ENCODE data around the gene SLC5A8. TPM values are rescaled to one million over a fixed set of nuclear protein-coding genes. Genes with fewer than 3 reads are reported as not detected.

Gene SLC5A8
- total RNA-seq, 1 experiment from 2014 or later: 0.07 TPM

DNA sequence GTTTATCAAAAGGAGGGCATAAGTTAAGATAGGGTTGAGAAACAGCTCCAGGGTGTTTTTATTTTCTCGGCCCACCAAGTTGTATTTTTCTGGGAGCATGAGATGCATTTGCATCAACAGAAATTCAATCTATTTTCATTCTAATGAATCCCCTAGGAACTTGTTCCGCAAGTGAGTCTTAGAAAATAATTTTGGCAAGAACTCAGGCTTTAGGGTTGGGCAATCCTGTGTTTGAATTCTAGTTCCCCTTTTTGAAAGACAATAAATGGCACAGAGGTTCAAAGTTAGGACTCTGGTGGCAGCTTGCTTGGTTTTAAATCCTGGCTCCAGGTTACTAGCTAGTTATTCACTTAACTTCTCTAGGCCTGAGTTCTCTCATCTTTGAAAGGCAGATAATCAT lies 23.7 kb downstream of the SLC5A8 start:
- H3K9me3 ChIP-seq (ENCODE audit: control insufficient read depth, low read depth, low read length): no peaks in the 10 kb centered on the region
- no peak overlapping the region for H3K14ac ChIP-seq (ENCODE audit: insufficient read depth, low read length)
- Mint-ChIP-seq H3K4me3 (no peak overlapping the region), H3K4me1 (peaks cover 9 to 21% of the 10 kb centered on the region in 2 experiments), H3K36me3 (ENCODE audit: insufficient read depth in 1 of 3, low read depth in 3 of 3) (no peaks in the 10 kb centered on the region), H3K27ac (peak overlapping the region in 1 of 3 experiments; percentile 69; a peak in 1 of 7 replicates), H3K9me3 (no peaks in the 10 kb centered on the region), H3K27me3 (ENCODE audit: low read depth) (no peaks in the 10 kb centered on the region)
- no CpG with 5 or more reads among the region's 2 CpGs for WGBS (ENCODE audit: extremely low coverage, insufficient read length, low lambda C conversion rate)
- no peak overlapping the region for H3K4me2 ChIP-seq (ENCODE audit: insufficient read depth, insufficient read length, low read length)
- no peak overlapping the region for H2BK20ac ChIP-seq (ENCODE audit: low read depth, low read length, poor library complexity, severe bottlenecking)
- no peak overlapping the region for H3K9ac ChIP-seq (ENCODE audit: extremely low read depth, insufficient read length, low read length)
- H2BK12ac ChIP-seq (ENCODE audit: insufficient read length, low read depth, low read length): no peak overlapping the region
- no peaks in the 10 kb centered on the region for H3K27me3 ChIP-seq (ENCODE audit: insufficient read depth, low read length)
- H2AK5ac ChIP-seq (ENCODE audit: insufficient read length, low read length): no peak overlapping the region
- no peaks in the 10 kb centered on the region for H3K4me1 ChIP-seq (ENCODE audit: insufficient read depth, low read length)
- H3K56ac ChIP-seq (ENCODE audit: insufficient read length, low read depth, low read length): no peak overlapping the region
- no peak for DNase-seq
- H4K91ac ChIP-seq (ENCODE audit: insufficient read length, low read depth, low read length): no peak overlapping the region
- no peaks in the 10 kb centered on the region for H4K20me1 ChIP-seq (ENCODE audit: control insufficient read depth, insufficient read depth, insufficient read length)
- H3K18ac ChIP-seq (ENCODE audit: insufficient read length, low read depth, low read length): no peak overlapping the region
- no peak overlapping the region for H2BK15ac ChIP-seq (ENCODE audit: low read depth, low read length)
- no peak overlapping the region for H3K23ac ChIP-seq (ENCODE audit: insufficient read length, low read depth, low read length)
- no peak overlapping the region for H2AFZ ChIP-seq (ENCODE audit: low read length)
- H3K4ac ChIP-seq (ENCODE audit: low read depth, low read length): no peak overlapping the region
- H3K27ac ChIP-seq (ENCODE audit: insufficient read length, low read depth, low read length): no peak overlapping the region
- H2BK5ac ChIP-seq (ENCODE audit: insufficient read length, low read length): no peak overlapping the region
- TF ChIP-seq, protein P1, sequence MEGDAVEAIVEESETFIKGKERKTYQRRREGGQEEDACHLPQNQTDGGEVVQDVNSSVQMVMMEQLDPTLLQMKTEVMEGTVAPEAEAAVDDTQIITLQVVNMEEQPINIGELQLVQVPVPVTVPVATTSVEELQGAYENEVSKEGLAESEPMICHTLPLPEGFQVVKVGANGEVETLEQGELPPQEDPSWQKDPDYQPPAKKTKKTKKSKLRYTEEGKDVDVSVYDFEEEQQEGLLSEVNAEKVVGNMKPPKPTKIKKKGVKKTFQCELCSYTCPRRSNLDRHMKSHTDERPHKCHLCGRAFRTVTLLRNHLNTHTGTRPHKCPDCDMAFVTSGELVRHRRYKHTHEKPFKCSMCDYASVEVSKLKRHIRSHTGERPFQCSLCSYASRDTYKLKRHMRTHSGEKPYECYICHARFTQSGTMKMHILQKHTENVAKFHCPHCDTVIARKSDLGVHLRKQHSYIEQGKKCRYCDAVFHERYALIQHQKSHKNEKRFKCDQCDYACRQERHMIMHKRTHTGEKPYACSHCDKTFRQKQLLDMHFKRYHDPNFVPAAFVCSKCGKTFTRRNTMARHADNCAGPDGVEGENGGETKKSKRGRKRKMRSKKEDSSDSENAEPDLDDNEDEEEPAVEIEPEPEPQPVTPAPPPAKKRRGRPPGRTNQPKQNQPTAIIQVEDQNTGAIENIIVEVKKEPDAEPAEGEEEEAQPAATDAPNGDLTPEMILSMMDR (conservative IDR thresholded peaks at IDR 0.05): no peak
- H3K79me2 ChIP-seq (ENCODE audit: insufficient read depth, low read length): 0 out of 2 replicates have a peak, but pooled peaks cover 2% of the 10 kb centered on the region
- no peak overlapping the region for H2BK120ac ChIP-seq (ENCODE audit: low read depth, low read length, poor library complexity, severe bottlenecking)
- no peaks in the 10 kb centered on the region for H3K23me2 ChIP-seq (ENCODE audit: insufficient read length, low read depth, low read length, poor library complexity, severe bottlenecking)
- H3K79me1 ChIP-seq (ENCODE audit: insufficient read depth, low read depth, low read length, poor library complexity, severe bottlenecking): no peaks in the 10 kb centered on the region
- no peak overlapping the region for H3T11ph ChIP-seq (ENCODE audit: low read length)
- no peak overlapping the region for H4K5ac ChIP-seq (ENCODE audit: insufficient read length, low read depth, low read length)
- no peak overlapping the region for H4K8ac ChIP-seq (replicated peaks; ENCODE audit: insufficient read length, low read depth, low read length)
